ENCODE measurements around the gene SNX14. TPM values are rescaled to one million over a fixed set of nuclear protein-coding genes. Genes with fewer than 3 reads are reported as not detected.

SNX14 gene
- total RNA-seq, 1 experiment from 2014 or later: 84.8 TPM

DNA sequence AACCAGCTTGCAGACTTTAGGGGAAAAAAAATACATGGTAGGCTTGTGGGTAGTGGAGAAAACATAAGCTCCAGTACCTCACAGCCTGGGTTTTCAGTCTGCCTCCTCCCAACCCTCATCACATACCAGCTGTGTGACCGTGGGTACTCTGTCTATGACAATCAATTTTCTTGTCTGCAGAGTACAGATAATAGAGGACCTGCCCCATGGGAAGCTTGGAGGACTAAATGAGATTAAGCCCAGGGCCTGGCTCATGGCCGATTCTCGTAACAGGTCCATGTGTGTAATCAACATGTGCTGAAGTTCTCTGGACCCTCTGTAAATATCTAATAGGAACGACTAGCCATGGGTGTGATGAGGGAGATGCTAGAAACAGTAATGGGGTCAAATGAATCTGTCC is 109.8 kb downstream of the SNX14 start:
- Histone ChIP-seq H3K9ac (ENCODE audit: low read length) (no peak overlapping the region), H3K27me3 (ENCODE audit: insufficient read depth, low read length) (no peaks in the 10 kb centered on the region), H3K9me3 (ENCODE audit: control insufficient read depth in 1 of 2, insufficient read depth in 1 of 2, low read depth in 1 of 2, low read length in 2 of 2) (no peaks in the 10 kb centered on the region), H2AFZ (ENCODE audit: low read depth, low read length, poor library complexity, severe bottlenecking) (no peak overlapping the region), H3K4me3 (replicated peaks in 1 of 2; ENCODE audit: low read depth in 1 of 2, low read length in 2 of 2) (no peak overlapping the region), H3K36me3 (ENCODE audit: control insufficient read depth in 1 of 2, insufficient read depth in 2 of 2, low read length in 2 of 2) (0 out of 4 replicates have a peak, but pooled peaks cover 0 to 5% of the 10 kb centered on the region in 2 experiments), H3K4me1 (ENCODE audit: control insufficient read depth in 1 of 2, insufficient read depth in 2 of 2, low read length in 2 of 2) (peaks cover 0 to 23% of the 10 kb centered on the region in 2 experiments; a peak in 2 of 4 replicates), H4K20me1 (ENCODE audit: insufficient read depth) (no peaks in the 10 kb centered on the region), H3K27ac (ENCODE audit: low read depth, low read length) (no peak overlapping the region), H3K9me2 (ENCODE audit: insufficient read depth) (no peaks in the 10 kb centered on the region), H3K79me2 (ENCODE audit: insufficient read depth, low read length) (no peaks in the 10 kb centered on the region), H3K4me2 (ENCODE audit: low read length) (no peak overlapping the region)
- POLR2A ChIA-PET: interaction anchor here (1.3 to 1.7 kb wide), 3 partner anchors 19 to 129 kb away, joined by 3 to 7 read pairs (median 6); no protein-coding TSS in a partner anchor
- no peak for TF ChIP-seq EZH2 (IDR thresholded peaks at IDR 0.05)
- TF ChIP-seq RAD21 (IDR thresholded peaks at IDR 0.05; ENCODE audit: low read depth): no peak
- no peak for TF ChIP-seq POLR2AphosphoS5 (IDR thresholded peaks at IDR 0.05; ENCODE audit: low read depth, low read length)
- TF ChIP-seq POLR2A (IDR thresholded peaks at IDR 0.05; ENCODE audit: borderline replicate concordance, extremely low read depth, insufficient read depth, insufficient read length): no peak
- TF ChIP-seq ZFX (IDR thresholded peaks at IDR 0.05): no peak
- TF ChIP-seq, protein P1, sequence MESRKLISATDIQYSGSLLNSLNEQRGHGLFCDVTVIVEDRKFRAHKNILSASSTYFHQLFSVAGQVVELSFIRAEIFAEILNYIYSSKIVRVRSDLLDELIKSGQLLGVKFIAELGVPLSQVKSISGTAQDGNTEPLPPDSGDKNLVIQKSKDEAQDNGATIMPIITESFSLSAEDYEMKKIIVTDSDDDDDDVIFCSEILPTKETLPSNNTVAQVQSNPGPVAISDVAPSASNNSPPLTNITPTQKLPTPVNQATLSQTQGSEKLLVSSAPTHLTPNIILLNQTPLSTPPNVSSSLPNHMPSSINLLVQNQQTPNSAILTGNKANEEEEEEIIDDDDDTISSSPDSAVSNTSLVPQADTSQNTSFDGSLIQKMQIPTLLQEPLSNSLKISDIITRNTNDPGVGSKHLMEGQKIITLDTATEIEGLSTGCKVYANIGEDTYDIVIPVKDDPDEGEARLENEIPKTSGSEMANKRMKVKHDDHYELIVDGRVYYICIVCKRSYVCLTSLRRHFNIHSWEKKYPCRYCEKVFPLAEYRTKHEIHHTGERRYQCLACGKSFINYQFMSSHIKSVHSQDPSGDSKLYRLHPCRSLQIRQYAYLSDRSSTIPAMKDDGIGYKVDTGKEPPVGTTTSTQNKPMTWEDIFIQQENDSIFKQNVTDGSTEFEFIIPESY (IDR thresholded peaks at IDR 0.05; ENCODE audit: extremely low read depth, insufficient replicate concordance, low read length): no peak
- TF ChIP-seq ELF1 (IDR thresholded peaks at IDR 0.05; ENCODE audit: borderline replicate concordance, low read depth): no peak
- no peak for TF ChIP-seq CEBPB (IDR thresholded peaks at IDR 0.05; ENCODE audit: low read depth)
- no peak for TF ChIP-seq TCF7L2 (IDR thresholded peaks at IDR 0.05; ENCODE audit: borderline replicate concordance, extremely low read depth, insufficient read depth, insufficient read length)
- no peak for TF ChIP-seq FOSL1 (IDR thresholded peaks at IDR 0.05; ENCODE audit: low read depth)
- TF ChIP-seq, protein P2, sequence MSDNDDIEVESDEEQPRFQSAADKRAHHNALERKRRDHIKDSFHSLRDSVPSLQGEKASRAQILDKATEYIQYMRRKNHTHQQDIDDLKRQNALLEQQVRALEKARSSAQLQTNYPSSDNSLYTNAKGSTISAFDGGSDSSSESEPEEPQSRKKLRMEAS (IDR thresholded peaks at IDR 0.05): no peak
- no peak for TF ChIP-seq EZH2phosphoT487 (IDR thresholded peaks at IDR 0.05; ENCODE audit: borderline replicate concordance)
- no peak for TF ChIP-seq YY1 (IDR thresholded peaks at IDR 0.05; ENCODE audit: extremely low read depth, insufficient replicate concordance, low read depth, low read length)
- TF ChIP-seq SRF (IDR thresholded peaks at IDR 0.05; ENCODE audit: low read depth): no peak
- intact Hi-C loops (cut with micrococcal nuclease): loop anchor here (1.0 to 2.0 kb wide), 2 partner anchors 33 to 129 kb away; partner anchors contain the start of gene NT5E
- CTCF ChIA-PET: interaction anchor here (1.5 to 3.8 kb wide), 7 partner anchors 10 to 130 kb away, joined by 5 to 47 read pairs (median 15); no protein-coding TSS in a partner anchor
- RAD21 ChIA-PET (ENCODE audit: low non-redundant PET in 1 of 2, low total read pairs in 2 of 2, uncharacterized antibody in 2 of 2, unreplicated experiment in 2 of 2): interaction anchor here in 1 of 2 experiments (0.8 kb wide), 1 partner anchor 35 kb away, joined by 3 read pairs; no protein-coding TSS in a partner anchor
- no TSS peak for BruUV-seq (replicated peaks)
- no peak for ATAC-seq
- DNase-seq (ENCODE audit: low read depth, low spot score): no peak
